Mammary epithelial cell (primary cell): ENCODE measurements around the gene SLC2A4.

ENCODE experiments used
- CTCF ChIP-seq, 2 donors: IDR thresholded peaks in 1 of 2; conservative IDR thresholded peaks in 1 of 2; 2 replicates each; pipeline ENCODE4 v1.5.1; 2011 to 2012; ENCODE audit warnings: inconsistent platforms in 2 of 2, low read length in 2 of 2, mild to moderate bottlenecking in 2 of 2, control low read depth in 1 of 2, low read depth in 1 of 2; ENCODE audit not compliant: insufficient read depth in 1 of 2; ENCODE audit errors: extremely low read depth in 1 of 2
- EZH2 ChIP-seq: IDR thresholded peaks from 2 replicates; pipeline ENCODE4 v1.6.1; 2012; ENCODE audit warnings: low read length, inconsistent platforms, borderline replicate concordance

GRCh38 chr17:7290685-7291084, 9.2 kb downstream of the SLC2A4 start:
- TF ChIP-seq EZH2 = no peak
- TF ChIP-seq CTCF (conservative IDR thresholded peaks at IDR 0.05 in 1 of 2, IDR thresholded peaks at IDR 0.05 in 1 of 2; ENCODE audit: extremely low read depth in 1 of 2, insufficient read depth in 1 of 2, low read depth in 1 of 2, low read length in 2 of 2) = no peak
